Activated naive CD8-positive, alpha-beta T cell treated with anti-CD3 and anti-CD28 coated beads, Interleukin-2, amount 10 ng/mL, durations not matched to agents 7 days and 5 days (primary cell): ENCODE results near the gene ZNF681. TPM values are rescaled to one million over a fixed set of nuclear protein-coding genes. Genes with fewer than 3 reads are reported as not detected.
"Not testable (repeated sequence)": the region's sequence is repeated elsewhere in the genome, so short reads cannot be mapped to it uniquely, and the experiment has no call there.

ENCODE experiments used
- ATAC-seq: fragments of 150-1000 bp; cut with Tn5 transposase; one replicate; pipeline ENCODE4 v1.10.0; 2021; ENCODE audit warnings: low read depth, moderate library complexity
- POLR2A ChIA-PET: fragments of 350-600 bp; sonication (Branson Sonifier 250); formaldehyde crosslinking; loops from one replicate; lab custom pipeline; 2021; ENCODE audit warnings: antibody characterized with exemption; lab: Charles Lee
- DNase-seq: peaks from one replicate; pipeline ENCODE4 v3.0.0; 2021
- H3K27ac Mint-ChIP-seq: one replicate; pipeline ENCODE4 v1.8.0; 2022; ENCODE audit warnings: mild to moderate bottlenecking, mixed read lengths
- H3K27me3 Mint-ChIP-seq: one replicate; pipeline ENCODE4 v1.8.0; 2022; ENCODE audit warnings: mild to moderate bottlenecking, moderate library complexity, mixed read lengths
- H3K36me3 Mint-ChIP-seq: one replicate; pipeline ENCODE4 v1.8.0; 2021; ENCODE audit warnings: mild to moderate bottlenecking, mixed read lengths
- H3K4me1 Mint-ChIP-seq: one replicate; pipeline ENCODE4 v1.8.0; 2021; ENCODE audit warnings: mixed read lengths
- H3K4me3 Mint-ChIP-seq: one replicate; pipeline ENCODE4 v1.8.0; 2022; ENCODE audit warnings: mild to moderate bottlenecking, moderate library complexity, mixed read lengths
- H3K9me3 Mint-ChIP-seq: one replicate; pipeline ENCODE4 v1.8.0; 2021; ENCODE audit warnings: mixed read lengths
- total RNA-seq, 2 experiments: library from RNA; stranded (reverse); gene quantifications; one replicate each; pipeline ENCODE4 v1.2.3, GENCODE V29; 2021

ZNF681 gene
- total RNA-seq, 2 experiments from 2014 or later: 5.8 to 6.0 TPM

DNA sequence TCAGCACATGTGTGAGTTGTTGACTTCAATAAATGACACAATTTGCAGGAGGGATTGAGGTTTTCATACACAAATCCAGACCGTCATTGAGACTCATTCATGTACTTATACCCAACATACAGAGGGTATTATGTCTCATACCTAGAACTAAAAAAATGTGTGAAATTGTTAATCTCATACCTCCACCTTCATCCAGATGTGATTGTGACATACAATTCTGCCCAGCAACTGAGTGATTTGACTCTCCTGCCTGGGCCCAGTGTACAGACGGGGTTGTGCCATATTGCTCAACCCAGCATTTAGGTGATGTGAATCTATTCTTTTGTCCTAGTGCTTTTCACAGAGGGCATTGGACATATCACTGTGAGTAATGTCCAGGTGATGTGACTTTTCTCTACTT lies 12.6 kb upstream of the ZNF681 start:
- H3K4me3 Mint-ChIP-seq: no peak overlapping the region
- peaks cover 16% of the 10 kb centered on the region for H3K9me3 Mint-ChIP-seq
- ATAC-seq (no peak), DNase-seq (no peak)
- H3K27me3 Mint-ChIP-seq: no peaks in the 10 kb centered on the region
- H3K4me1 Mint-ChIP-seq: peaks cover 10% of the 10 kb centered on the region
- peaks cover 64% of the 10 kb centered on the region for H3K36me3 Mint-ChIP-seq
- POLR2A ChIA-PET: no interaction called here
- H3K27ac Mint-ChIP-seq: no peak overlapping the region

- ATAC-seq: no peak
- no peaks in the 10 kb centered on the region for H3K27me3 Mint-ChIP-seq
- H3K9me3 Mint-ChIP-seq: peaks cover 18% of the 10 kb centered on the region
- no peak for DNase-seq
- H3K4me3 Mint-ChIP-seq: no peak overlapping the region
- no peak overlapping the region for H3K27ac Mint-ChIP-seq
- peaks cover 60% of the 10 kb centered on the region for H3K36me3 Mint-ChIP-seq
- POLR2A ChIA-PET: no interaction called here
- H3K4me1 Mint-ChIP-seq: peaks cover 10% of the 10 kb centered on the region
Observed at GRCh38 chr19:23770672-23771250, 12.1 kb upstream of the ZNF681 start.

DNA sequence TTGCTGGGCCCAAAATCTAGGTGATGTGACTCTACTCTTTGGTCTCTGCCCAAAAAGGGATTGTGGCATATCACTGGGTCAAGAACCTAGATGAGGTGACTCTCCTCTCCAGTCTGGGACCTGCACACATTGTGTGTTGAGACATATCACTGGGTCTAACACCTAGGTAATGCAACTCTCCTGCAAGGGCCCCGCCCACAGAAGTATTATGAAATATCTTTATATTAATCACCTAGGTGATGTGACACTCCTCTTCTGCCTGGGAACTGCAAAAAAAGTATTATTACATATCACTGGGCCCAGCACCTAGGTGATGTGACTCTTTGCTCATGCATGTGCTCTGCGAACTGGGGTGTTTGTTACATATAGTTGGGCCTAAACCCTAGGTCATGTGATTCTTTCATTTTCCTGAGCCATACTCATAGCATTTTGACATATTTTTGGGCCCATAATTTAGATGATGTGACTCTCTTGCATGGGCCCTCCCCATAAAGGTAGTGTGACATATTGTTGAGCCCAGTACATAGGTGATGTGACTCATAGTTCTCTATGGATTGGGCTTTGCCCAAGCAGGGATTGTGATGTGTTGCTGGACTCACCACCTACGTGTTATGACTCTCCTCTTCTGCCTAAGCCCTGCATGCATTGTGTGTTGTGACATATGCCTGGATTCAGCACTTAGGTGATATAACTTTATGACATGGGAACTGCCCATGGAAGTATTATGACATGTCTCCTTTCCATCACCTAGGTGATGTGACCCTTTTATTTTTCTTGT lies 11.2 kb upstream of the ZNF681 start:
- Mint-ChIP-seq H3K4me3 (no peak overlapping the region), H3K36me3 (peaks cover 62% of the 10 kb centered on the region), H3K4me1 (peaks cover 10% of the 10 kb centered on the region), H3K27ac (no peak overlapping the region), H3K9me3 (peaks cover 21% of the 10 kb centered on the region), H3K27me3 (no peaks in the 10 kb centered on the region)
- POLR2A ChIA-PET: no interaction called here
- ATAC-seq: no peak
- no peak for DNase-seq

DNA sequence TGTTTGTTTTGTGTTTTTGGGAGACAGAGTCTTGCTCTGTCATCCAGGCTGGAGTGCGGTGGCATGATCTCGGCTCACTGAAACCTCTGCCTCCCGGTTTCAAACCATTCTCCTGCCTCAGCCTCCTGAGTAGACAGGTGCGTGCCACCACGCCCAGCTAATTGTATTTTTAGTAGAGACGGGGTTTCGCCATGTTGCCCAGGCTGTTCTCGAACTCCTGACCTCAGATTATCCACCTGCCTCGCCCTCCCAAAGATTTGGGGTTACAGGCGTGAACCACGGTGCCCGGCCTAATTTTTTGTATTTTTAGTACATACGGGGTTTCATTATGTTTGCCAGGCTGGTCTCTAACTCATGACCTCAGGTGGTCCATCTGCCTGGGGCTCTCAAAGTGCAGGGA lies 8.3 kb upstream of the ZNF681 start:
- Mint-ChIP-seq H3K4me3 (no peak overlapping the region), H3K27ac (no peak overlapping the region), H3K9me3 (peaks cover 20% of the 10 kb centered on the region), H3K4me1 (peaks cover 12% of the 10 kb centered on the region), H3K36me3 (peaks cover 51% of the 10 kb centered on the region), H3K27me3 (no peaks in the 10 kb centered on the region)
- DNase-seq (no peak), ATAC-seq (no peak)
- POLR2A ChIA-PET: no interaction called here

DNA sequence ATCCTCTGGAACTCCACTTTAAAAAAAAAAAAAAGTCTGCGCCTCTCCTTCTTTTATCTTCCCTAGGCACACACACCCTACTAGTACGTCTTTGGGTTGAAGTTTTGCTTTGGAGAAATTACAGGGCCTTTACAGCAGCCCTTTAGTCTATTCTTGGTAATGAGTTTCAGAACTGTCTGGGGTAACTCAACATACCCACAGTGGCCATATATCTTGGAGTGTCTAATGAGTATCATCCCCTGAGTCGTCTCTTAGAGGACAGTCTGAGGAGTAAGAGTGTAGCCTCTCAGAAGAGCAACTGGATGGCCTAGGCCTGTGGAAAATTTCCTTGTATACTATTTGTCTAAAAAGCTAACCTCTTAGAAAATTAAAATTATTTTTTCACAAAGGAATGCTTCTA lies 6.1 kb upstream of the ZNF681 start:
- peaks cover 9% of the 10 kb centered on the region for H3K4me1 Mint-ChIP-seq
- H3K4me3 Mint-ChIP-seq: peak overlapping the region; percentile 91
- peaks cover 5% of the 10 kb centered on the region for H3K9me3 Mint-ChIP-seq
- ATAC-seq (no peak), DNase-seq (no peak)
- H3K27ac Mint-ChIP-seq: no peak overlapping the region
- POLR2A ChIA-PET: no interaction called here
- H3K36me3 Mint-ChIP-seq: peaks cover 32% of the 10 kb centered on the region
- no peaks in the 10 kb centered on the region for H3K27me3 Mint-ChIP-seq

DNA sequence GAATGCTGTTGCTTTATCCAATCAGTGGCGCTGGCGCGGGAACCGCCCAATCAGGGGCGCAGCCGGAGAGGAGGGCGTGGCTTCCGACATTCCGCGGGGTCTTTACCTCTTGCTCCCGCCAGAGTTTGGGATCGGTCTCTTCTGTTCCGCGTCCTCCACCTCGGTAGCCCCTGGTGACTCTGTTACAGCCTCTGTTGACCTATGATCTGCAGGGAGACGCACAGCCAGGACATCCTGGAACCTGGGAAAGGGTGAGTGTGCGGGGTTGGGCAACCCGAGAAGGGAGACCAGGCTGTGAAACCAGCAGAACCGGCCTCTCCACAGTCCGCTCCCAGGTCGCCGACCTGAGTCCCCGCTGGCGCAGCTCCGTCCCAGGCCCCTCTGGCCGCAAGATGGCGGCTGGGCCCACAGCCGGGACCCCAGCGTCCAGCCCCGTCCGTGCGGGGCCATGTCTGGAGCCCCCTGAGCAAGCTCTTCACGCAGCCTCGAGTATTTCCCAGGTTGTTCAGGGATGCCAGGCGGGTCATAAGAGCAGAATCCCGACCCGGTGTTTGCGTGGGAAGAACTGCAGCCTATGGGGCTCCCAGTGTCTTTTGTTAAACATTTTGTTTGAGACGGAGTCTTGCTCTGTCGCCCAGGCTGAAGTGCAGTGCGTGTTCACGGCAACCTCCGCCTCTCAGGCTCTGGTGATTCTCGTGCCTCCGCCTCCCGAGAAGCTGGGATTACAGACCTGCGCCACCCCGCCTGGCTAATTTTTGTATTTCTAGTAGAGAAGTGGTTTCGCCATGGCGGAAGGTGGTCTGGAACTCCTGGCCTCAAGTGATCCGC lies 4.4 kb upstream of the ZNF681 start:
- Mint-ChIP-seq H3K27ac (peak overlapping the region; percentile 85), H3K4me1 (peaks cover 14% of the 10 kb centered on the region), H3K36me3 (peaks cover 23% of the 10 kb centered on the region), H3K27me3 (no peaks in the 10 kb centered on the region), H3K4me3 (peak overlapping the region; percentile 91), H3K9me3 (peaks cover 6% of the 10 kb centered on the region)
- POLR2A ChIA-PET: interaction anchor here (1.0 to 1.1 kb wide), 2 partner anchors 152 to 368 kb away, joined by 3 read pairs; partner anchors contain the start of genes ZNF726 and ZNF91
- ATAC-seq: peak; percentile 62
- DNase-seq: peak; percentile 85

GRCh38 chr19:23762548-23762883 lies 3.8 kb upstream of the ZNF681 start:
- Mint-ChIP-seq H3K27ac (peak overlapping the region; percentile 85), H3K4me3 (peak overlapping the region; percentile 91), H3K27me3 (no peaks in the 10 kb centered on the region), H3K9me3 (peaks cover 6% of the 10 kb centered on the region), H3K36me3 (peaks cover 24% of the 10 kb centered on the region), H3K4me1 (peaks cover 16% of the 10 kb centered on the region)
- ATAC-seq (no peak), DNase-seq (no peak)
- POLR2A ChIA-PET: interaction anchor here (0.7 to 1.1 kb wide), 2 partner anchors 9 to 367 kb away, joined by 3 to 5 read pairs; partner anchors contain the start of gene ZNF91

GRCh38 chr19:23760326-23760725 lies 1.6 kb upstream of the ZNF681 start:
- not testable (repeated sequence) for DNase-seq, H3K27me3 Mint-ChIP-seq, ATAC-seq, H3K9me3 Mint-ChIP-seq
- H3K4me1 Mint-ChIP-seq: peaks cover 19% of the 10 kb centered on the region
- peak overlapping the region; percentile 23 for H3K4me3 Mint-ChIP-seq
- peaks cover 27% of the 10 kb centered on the region for H3K36me3 Mint-ChIP-seq
- POLR2A ChIA-PET: interaction anchor here (2.4 to 3.0 kb wide), 2 partner anchors 73 to 154 kb away, joined by 20 to 29 read pairs; partner anchors contain the start of genes ZNF675 and ZNF726
- H3K27ac Mint-ChIP-seq: peak overlapping the region; percentile 5

GRCh38 chr19:23743633-23744232 lies 15.0 kb downstream of the ZNF681 start:
- POLR2A ChIA-PET, H3K4me1 Mint-ChIP-seq: not testable (repeated sequence)
- peaks cover 22% of the 10 kb centered on the region for H3K9me3 Mint-ChIP-seq

DNA sequence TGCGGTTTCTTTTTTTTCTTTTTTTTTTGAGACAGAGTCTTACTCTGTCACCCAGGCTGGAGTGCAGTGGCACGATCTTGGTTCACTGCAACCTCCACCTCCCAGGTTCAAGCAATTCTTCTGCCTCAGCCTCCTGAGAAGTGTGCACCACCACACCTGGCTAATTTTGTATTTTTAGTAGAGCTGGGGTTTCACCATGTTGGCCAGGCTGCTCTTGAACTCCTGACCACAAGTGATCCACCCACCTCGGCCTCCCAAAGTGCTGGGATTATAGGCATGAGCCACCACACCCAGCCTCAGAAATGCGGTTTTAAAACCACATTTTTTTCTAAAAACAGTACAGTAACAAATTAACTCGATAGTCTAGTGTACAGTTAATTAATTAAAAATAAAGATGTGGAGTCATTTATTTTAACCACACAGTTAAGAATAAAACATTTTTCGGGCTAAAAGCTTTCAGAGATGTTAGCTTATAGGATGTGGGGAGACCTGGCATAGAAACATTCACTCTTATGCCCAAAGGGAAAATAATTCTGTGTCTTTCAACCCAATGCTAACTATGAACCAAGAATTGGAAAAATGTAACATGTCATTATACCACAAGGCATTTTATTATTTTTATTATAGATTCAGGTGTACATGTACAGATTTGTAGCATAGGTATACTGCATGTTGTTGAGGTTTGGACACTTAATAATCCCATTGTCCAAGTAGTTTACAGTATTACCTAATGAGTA lies 27.8 kb downstream of the ZNF681 start:
- ATAC-seq, DNase-seq, H3K36me3 Mint-ChIP-seq, H3K4me3 Mint-ChIP-seq, H3K27me3 Mint-ChIP-seq, H3K27ac Mint-ChIP-seq, POLR2A ChIA-PET, H3K4me1 Mint-ChIP-seq: not testable (repeated sequence)
- H3K9me3 Mint-ChIP-seq: peaks cover 17% of the 10 kb centered on the region

More at GRCh38 chr19:23743633-23744232, 15.0 kb downstream of the ZNF681 start:
- not testable (repeated sequence) for DNase-seq, ATAC-seq, H3K27me3 Mint-ChIP-seq, H3K27ac Mint-ChIP-seq, H3K4me3 Mint-ChIP-seq
- H3K36me3 Mint-ChIP-seq: peaks cover 44% of the 10 kb centered on the region

DNA sequence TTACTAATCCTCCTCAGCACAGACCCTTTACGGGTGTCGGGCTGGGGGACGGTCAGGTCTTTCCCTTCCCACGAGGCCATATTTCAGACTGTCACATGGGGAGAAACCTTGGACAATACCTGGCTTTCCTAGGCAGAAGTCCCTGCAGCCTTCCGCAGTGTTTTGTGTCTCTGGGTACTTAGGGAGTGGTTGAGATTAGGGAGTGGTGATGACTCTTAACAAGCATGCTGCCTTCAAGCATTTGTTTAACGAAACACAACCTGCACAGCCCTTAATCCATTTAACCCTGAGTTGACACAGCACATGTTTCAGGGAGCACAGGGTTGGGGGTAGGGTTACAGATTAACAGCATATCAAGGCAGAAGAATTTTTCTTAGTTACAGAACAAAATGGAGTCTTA lies 34.5 kb downstream of the ZNF681 start:
- H3K9me3 Mint-ChIP-seq, POLR2A ChIA-PET, H3K27me3 Mint-ChIP-seq, ATAC-seq, H3K4me3 Mint-ChIP-seq, H3K36me3 Mint-ChIP-seq, H3K27ac Mint-ChIP-seq, DNase-seq, H3K4me1 Mint-ChIP-seq: not testable (repeated sequence)

DNA sequence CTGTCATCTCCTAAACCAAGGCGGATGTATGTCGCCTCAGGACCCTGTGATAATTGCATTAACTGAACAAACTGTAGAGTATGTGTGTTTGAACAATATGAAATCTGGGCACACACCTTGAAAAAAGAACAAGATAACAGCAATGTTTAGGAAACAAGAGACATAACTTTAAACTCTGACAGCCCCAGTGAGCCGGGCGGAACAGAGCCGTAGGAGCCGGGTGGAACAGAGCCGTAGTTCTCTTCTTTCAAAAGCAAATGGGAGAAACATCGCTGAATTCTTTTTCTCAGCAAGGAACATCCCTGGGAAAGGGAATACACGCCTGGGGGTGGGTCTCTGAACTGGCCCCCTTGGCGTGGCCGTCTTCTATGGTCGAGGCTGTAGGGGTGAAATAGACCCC lies 39.9 kb downstream of the ZNF681 start:
- no peak overlapping the region for H3K4me3 Mint-ChIP-seq
- no peak overlapping the region for H3K27ac Mint-ChIP-seq
- DNase-seq (no peak), ATAC-seq (no peak)
- peaks cover 3% of the 10 kb centered on the region for H3K27me3 Mint-ChIP-seq
- peaks cover 11% of the 10 kb centered on the region for H3K9me3 Mint-ChIP-seq
- POLR2A ChIA-PET: no interaction called here
- peaks cover 3% of the 10 kb centered on the region for H3K36me3 Mint-ChIP-seq
- H3K4me1 Mint-ChIP-seq: peaks cover 4% of the 10 kb centered on the region
